Measurements from ENCODE around the gene NCOA5. TPM values are rescaled to one million over a fixed set of nuclear protein-coding genes. Genes with fewer than 3 reads are reported as not detected.

NCOA5 gene
- total RNA-seq, 4 donors from 2014 or later: 14.7 to 21.5 (median 19.0) TPM

GRCh38 chr20:46043556-46043955 is 46.2 kb downstream of the NCOA5 start:
- ATAC-seq: no peak
- Histone ChIP-seq H3K4me3 (no peak overlapping the region), H3K9me3 (no peaks in the 10 kb centered on the region), H3K36me3 (no peaks in the 10 kb centered on the region), H3K27me3 (peaks cover 0 to 7% (median 0%) of the 10 kb centered on the region in 3 donors), H3K4me1 (no peaks in the 10 kb centered on the region), H3K27ac (no peak overlapping the region)
- intact Hi-C loops (cut with DNase I; ENCODE audit: low total_unique reads): no loop called here
- in situ Hi-C loops (cut with MboI; ENCODE audit: low sequenced_read_pairs in 4 of 4): no loop called here
- DNase-seq: no peak
- TF ChIP-seq CTCF (IDR thresholded peaks at IDR 0.05 in 4 of 5, conservative IDR thresholded peaks at IDR 0.05 in 1 of 5) (no peak), POLR2A (IDR thresholded peaks at IDR 0.05) (no peak)

- DNase-seq (no peak), ATAC-seq (no peak)
- H3K9me3 ChIP-seq: no peaks in the 10 kb centered on the region
- no peak overlapping the region for H3K4me3 ChIP-seq
- no peaks in the 10 kb centered on the region for H3K4me1 ChIP-seq
- H3K27me3 ChIP-seq: peaks cover 0 to 4% (median 0%) of the 10 kb centered on the region in 3 donors
- intact Hi-C loops (cut with DNase I; ENCODE audit: low total_unique reads): no loop called here
- H3K36me3 ChIP-seq: no peaks in the 10 kb centered on the region
- no peak for TF ChIP-seq POLR2A (IDR thresholded peaks at IDR 0.05)
- TF ChIP-seq CTCF (IDR thresholded peaks at IDR 0.05 in 4 of 5, conservative IDR thresholded peaks at IDR 0.05 in 1 of 5): no peak
- no peak overlapping the region for H3K27ac ChIP-seq
- in situ Hi-C loops (cut with MboI; ENCODE audit: low sequenced_read_pairs in 4 of 4): no loop called here
Measured at GRCh38 chr20:46040902-46041535, 48.7 kb downstream of the NCOA5 start.

GRCh38 chr20:46037036-46037435 is 52.7 kb downstream of the NCOA5 start:
- DNase-seq (no peak), ATAC-seq (no peak)
- Histone ChIP-seq H3K36me3 (no peaks in the 10 kb centered on the region), H3K4me3 (no peak overlapping the region), H3K27me3 (peaks cover 25 to 36% (median 30%) of the 10 kb centered on the region in 3 donors), H3K4me1 (no peaks in the 10 kb centered on the region), H3K27ac (no peak overlapping the region), H3K9me3 (no peaks in the 10 kb centered on the region)
- intact Hi-C loops (cut with DNase I; ENCODE audit: low total_unique reads): no loop called here
- in situ Hi-C loops (cut with MboI; ENCODE audit: low sequenced_read_pairs in 4 of 4): no loop called here
- TF ChIP-seq CTCF (IDR thresholded peaks at IDR 0.05 in 4 of 5, conservative IDR thresholded peaks at IDR 0.05 in 1 of 5): no peak
- no peak for TF ChIP-seq POLR2A (IDR thresholded peaks at IDR 0.05)

- TF ChIP-seq CTCF (IDR thresholded peaks at IDR 0.05 in 4 of 5, conservative IDR thresholded peaks at IDR 0.05 in 1 of 5): no peak
- TF ChIP-seq POLR2A (IDR thresholded peaks at IDR 0.05): no peak
- intact Hi-C loops (cut with DNase I; ENCODE audit: low total_unique reads): no loop called here
- H3K36me3 ChIP-seq: no peaks in the 10 kb centered on the region
- no peaks in the 10 kb centered on the region for H3K9me3 ChIP-seq
- H3K4me1 ChIP-seq: no peaks in the 10 kb centered on the region
- in situ Hi-C loops (cut with MboI; ENCODE audit: low sequenced_read_pairs in 4 of 4): no loop called here
- H3K4me3 ChIP-seq: no peak overlapping the region
- ATAC-seq: no peak
- no peak overlapping the region for H3K27ac ChIP-seq
- peaks cover 28 to 41% (median 37%) of the 10 kb centered on the region in 3 donors for H3K27me3 ChIP-seq
- no peak for DNase-seq
Measured at GRCh38 chr20:46036370-46036769, 53.4 kb downstream of the NCOA5 start.

GRCh38 chr20:46035713-46036112 is 54.0 kb downstream of the NCOA5 start:
- in situ Hi-C loops (cut with MboI; ENCODE audit: low sequenced_read_pairs in 4 of 4): no loop called here
- Histone ChIP-seq H3K27ac (no peak overlapping the region), H3K36me3 (no peaks in the 10 kb centered on the region), H3K9me3 (no peaks in the 10 kb centered on the region), H3K27me3 (peaks cover 35 to 44% (median 43%) of the 10 kb centered on the region in 3 donors), H3K4me3 (no peak overlapping the region), H3K4me1 (no peaks in the 10 kb centered on the region)
- DNase-seq: no peak
- TF ChIP-seq CTCF (IDR thresholded peaks at IDR 0.05 in 4 of 5, conservative IDR thresholded peaks at IDR 0.05 in 1 of 5) (no peak), POLR2A (IDR thresholded peaks at IDR 0.05) (no peak)
- ATAC-seq: no peak
- intact Hi-C loops (cut with DNase I; ENCODE audit: low total_unique reads): no loop called here
